Measurements from ENCODE around the gene SASH1.

SASH1 gene

DNA sequence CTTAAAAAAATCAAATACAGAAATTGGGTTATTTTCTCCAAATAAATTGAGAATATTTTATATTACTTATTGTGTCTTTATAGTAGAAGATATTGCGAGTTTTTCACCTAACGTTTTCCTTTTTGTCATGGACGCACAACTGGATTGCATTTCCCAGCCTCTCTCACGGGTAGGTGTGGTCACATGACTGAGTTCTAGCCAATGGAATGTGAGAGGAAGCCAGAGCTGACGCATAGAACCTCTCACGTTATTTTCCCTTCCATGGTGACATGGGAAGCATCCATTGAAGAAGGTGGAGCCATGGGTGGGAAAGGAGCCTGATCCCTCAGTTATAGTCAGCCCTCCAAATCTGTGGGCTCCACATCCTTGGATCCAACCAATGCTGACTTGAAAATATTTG is 248.2 kb downstream of the SASH1 start:
- ChIA-PET POLR2A (no interaction called here), CTCF (no interaction called here)

DNA sequence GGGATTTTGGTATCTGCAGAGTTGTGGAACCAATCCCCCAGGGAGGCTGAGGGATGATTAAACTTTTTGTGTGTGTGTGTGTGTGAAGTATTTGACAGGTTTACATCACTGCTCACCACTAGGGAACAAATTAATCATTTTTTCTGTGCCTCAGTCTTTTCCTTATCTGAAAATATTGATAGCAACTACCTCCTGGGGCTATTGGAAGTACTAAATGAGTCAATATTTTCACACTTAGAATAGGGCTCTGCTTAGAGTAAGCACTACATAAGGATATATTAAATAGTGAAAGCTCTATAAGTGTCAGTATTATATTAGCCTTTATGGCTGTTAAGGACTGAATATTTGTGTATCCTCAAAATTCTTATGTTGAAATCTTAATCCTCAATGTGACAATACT is 249.0 kb downstream of the SASH1 start:
- DNase-seq (ENCODE audit: extremely low spot score), result no peak
- POLR2A ChIA-PET, result no interaction called here
- TF ChIP-seq NFRKB (IDR thresholded peaks at IDR 0.05), result no peak
- no peak for TF ChIP-seq L3MBTL2 (conservative IDR thresholded peaks at IDR 0.05)
- TF ChIP-seq SUZ12 (IDR thresholded peaks at IDR 0.05), result no peak
- TF ChIP-seq FOXK2 (IDR thresholded peaks at IDR 0.05), result no peak
- TF ChIP-seq BHLHE40 (IDR thresholded peaks at IDR 0.05; ENCODE audit: borderline replicate concordance), result no peak
- TF ChIP-seq, protein P1, sequence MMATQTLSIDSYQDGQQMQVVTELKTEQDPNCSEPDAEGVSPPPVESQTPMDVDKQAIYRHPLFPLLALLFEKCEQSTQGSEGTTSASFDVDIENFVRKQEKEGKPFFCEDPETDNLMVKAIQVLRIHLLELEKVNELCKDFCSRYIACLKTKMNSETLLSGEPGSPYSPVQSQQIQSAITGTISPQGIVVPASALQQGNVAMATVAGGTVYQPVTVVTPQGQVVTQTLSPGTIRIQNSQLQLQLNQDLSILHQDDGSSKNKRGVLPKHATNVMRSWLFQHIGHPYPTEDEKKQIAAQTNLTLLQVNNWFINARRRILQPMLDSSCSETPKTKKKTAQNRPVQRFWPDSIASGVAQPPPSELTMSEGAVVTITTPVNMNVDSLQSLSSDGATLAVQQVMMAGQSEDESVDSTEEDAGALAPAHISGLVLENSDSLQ (IDR thresholded peaks at IDR 0.05), result no peak
- no peak for TF ChIP-seq ARNT (IDR thresholded peaks at IDR 0.05)
- no peak for TF ChIP-seq ELF4 (IDR thresholded peaks at IDR 0.05)
- TF ChIP-seq TARDBP (IDR thresholded peaks at IDR 0.05), result no peak
- no peak for TF ChIP-seq HDGF (IDR thresholded peaks at IDR 0.05; ENCODE audit: borderline replicate concordance)
- no peak for TF ChIP-seq FOXA1 (IDR thresholded peaks at IDR 0.05)
- TF ChIP-seq SP1 (IDR thresholded peaks at IDR 0.05), result no peak
- no peak for TF ChIP-seq FOXM1 (IDR thresholded peaks at IDR 0.05; ENCODE audit: borderline replicate concordance)
- no peak for TF ChIP-seq CTBP1 (IDR thresholded peaks at IDR 0.05; ENCODE audit: borderline replicate concordance)
- TF ChIP-seq ZNF384 (IDR thresholded peaks at IDR 0.05), result no peak
- TF ChIP-seq LEF1 (IDR thresholded peaks at IDR 0.05; ENCODE audit: borderline replicate concordance), result no peak
- CTCF ChIA-PET, result no interaction called here

More for the DNA sequence above, 248.2 kb downstream of the SASH1 start:
- DNase-seq (ENCODE audit: extremely low spot score), result no peak
- no peak for TF ChIP-seq ELF4 (IDR thresholded peaks at IDR 0.05)
- TF ChIP-seq TARDBP (IDR thresholded peaks at IDR 0.05), result no peak
- no peak for TF ChIP-seq FOXM1 (IDR thresholded peaks at IDR 0.05; ENCODE audit: borderline replicate concordance)
- no peak for TF ChIP-seq ARNT (IDR thresholded peaks at IDR 0.05)
- no peak for TF ChIP-seq HDGF (IDR thresholded peaks at IDR 0.05; ENCODE audit: borderline replicate concordance)
- TF ChIP-seq, protein P1 (IDR thresholded peaks at IDR 0.05), result no peak
- no peak for TF ChIP-seq SUZ12 (IDR thresholded peaks at IDR 0.05)
- TF ChIP-seq FOXA1 (IDR thresholded peaks at IDR 0.05), result no peak
- no peak for TF ChIP-seq NFRKB (IDR thresholded peaks at IDR 0.05)
- TF ChIP-seq CTBP1 (IDR thresholded peaks at IDR 0.05; ENCODE audit: borderline replicate concordance), result no peak
- no peak for TF ChIP-seq BHLHE40 (IDR thresholded peaks at IDR 0.05; ENCODE audit: borderline replicate concordance)
- TF ChIP-seq LEF1 (IDR thresholded peaks at IDR 0.05; ENCODE audit: borderline replicate concordance), result no peak
- no peak for TF ChIP-seq FOXK2 (IDR thresholded peaks at IDR 0.05)
- no peak for TF ChIP-seq ZNF384 (IDR thresholded peaks at IDR 0.05)
- TF ChIP-seq SP1 (IDR thresholded peaks at IDR 0.05), result no peak
- no peak for TF ChIP-seq L3MBTL2 (conservative IDR thresholded peaks at IDR 0.05)

DNA sequence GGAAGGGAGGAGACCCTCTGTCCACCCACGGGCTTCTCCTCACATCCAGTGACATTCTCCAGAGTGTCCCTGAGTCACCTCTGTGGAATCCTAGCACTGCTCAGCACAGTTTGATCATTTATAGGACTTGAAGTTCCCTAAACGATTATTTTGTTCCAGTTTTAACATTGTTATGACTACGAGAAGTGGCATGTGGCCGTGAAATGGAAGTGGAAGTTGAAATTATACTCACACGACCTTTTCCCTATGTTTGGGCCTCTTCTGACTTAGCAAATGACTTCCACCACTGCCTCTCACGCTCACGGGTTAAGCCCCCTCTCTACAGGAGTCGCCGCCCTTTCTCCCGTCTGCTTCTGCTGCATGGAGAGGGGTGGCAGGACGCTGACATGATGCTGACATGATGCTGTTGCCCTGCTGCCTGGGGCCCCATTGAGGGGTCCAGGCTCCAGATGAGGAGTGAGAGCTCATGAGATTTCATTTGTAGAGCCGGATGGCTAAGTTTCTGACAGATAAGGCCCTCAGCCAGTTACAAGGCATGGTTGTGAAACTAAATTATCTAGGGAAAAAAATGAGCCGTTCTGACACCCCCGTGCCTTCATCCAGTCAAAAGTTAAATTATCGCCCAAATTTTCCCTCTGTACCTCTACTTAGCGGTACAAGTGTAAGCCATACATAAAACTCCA is 250.6 kb downstream of the SASH1 start:
- CTCF ChIA-PET, result no interaction called here
- no peak for TF ChIP-seq NFRKB (IDR thresholded peaks at IDR 0.05)
- no peak for TF ChIP-seq ARNT (IDR thresholded peaks at IDR 0.05)
- TF ChIP-seq SUZ12 (IDR thresholded peaks at IDR 0.05), result no peak
- TF ChIP-seq HDGF (IDR thresholded peaks at IDR 0.05; ENCODE audit: borderline replicate concordance), result no peak
- TF ChIP-seq FOXA1 (IDR thresholded peaks at IDR 0.05), result no peak
- TF ChIP-seq ZNF384 (IDR thresholded peaks at IDR 0.05), result no peak
- no peak for TF ChIP-seq ELF4 (IDR thresholded peaks at IDR 0.05)
- TF ChIP-seq, protein P1 (IDR thresholded peaks at IDR 0.05), result no peak
- TF ChIP-seq FOXM1 (IDR thresholded peaks at IDR 0.05; ENCODE audit: borderline replicate concordance), result no peak
- TF ChIP-seq FOXK2 (IDR thresholded peaks at IDR 0.05), result no peak
- TF ChIP-seq SP1 (IDR thresholded peaks at IDR 0.05), result no peak
- no peak for DNase-seq (ENCODE audit: extremely low spot score)
- POLR2A ChIA-PET, result no interaction called here

DNA sequence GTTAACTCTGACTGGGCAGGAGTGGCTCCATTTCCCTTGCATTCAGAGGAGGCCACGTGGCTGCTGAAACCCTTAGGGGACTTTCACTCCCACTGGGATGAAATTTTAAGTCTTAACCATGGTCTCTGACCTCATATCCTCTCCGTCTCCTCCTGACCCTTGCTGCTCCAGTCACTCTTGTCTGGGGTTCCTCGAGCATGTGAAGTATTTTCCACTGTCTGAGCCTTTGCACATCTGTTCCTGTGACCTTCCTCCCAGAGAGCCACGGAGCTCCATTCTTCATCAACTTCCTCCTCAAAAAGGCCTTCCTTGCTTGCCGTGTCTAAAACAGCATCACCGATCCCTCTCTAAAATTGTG is 251.2 kb downstream of the SASH1 start:
- ChIA-PET CTCF (no interaction called here), POLR2A (no interaction called here)
- TF ChIP-seq ELF4 (IDR thresholded peaks at IDR 0.05), result no peak
- TF ChIP-seq HDGF (IDR thresholded peaks at IDR 0.05; ENCODE audit: borderline replicate concordance), result no peak
- TF ChIP-seq SUZ12 (IDR thresholded peaks at IDR 0.05), result no peak
- TF ChIP-seq, protein P1 (IDR thresholded peaks at IDR 0.05), result no peak
- TF ChIP-seq LEF1 (IDR thresholded peaks at IDR 0.05; ENCODE audit: borderline replicate concordance), result no peak
- TF ChIP-seq ZNF384 (IDR thresholded peaks at IDR 0.05), result no peak
- TF ChIP-seq CTBP1 (IDR thresholded peaks at IDR 0.05; ENCODE audit: borderline replicate concordance), result no peak
- TF ChIP-seq BHLHE40 (IDR thresholded peaks at IDR 0.05; ENCODE audit: borderline replicate concordance), result no peak
- TF ChIP-seq FOXA1 (IDR thresholded peaks at IDR 0.05), result no peak
- no peak for TF ChIP-seq FOXM1 (IDR thresholded peaks at IDR 0.05; ENCODE audit: borderline replicate concordance)
- no peak for TF ChIP-seq TARDBP (IDR thresholded peaks at IDR 0.05)
- no peak for TF ChIP-seq SP1 (IDR thresholded peaks at IDR 0.05)
- no peak for TF ChIP-seq FOXK2 (IDR thresholded peaks at IDR 0.05)
- TF ChIP-seq ARNT (IDR thresholded peaks at IDR 0.05), result no peak
- no peak for TF ChIP-seq NFRKB (IDR thresholded peaks at IDR 0.05)
- TF ChIP-seq L3MBTL2 (conservative IDR thresholded peaks at IDR 0.05), result no peak
- no peak for DNase-seq (ENCODE audit: extremely low spot score)

DNA sequence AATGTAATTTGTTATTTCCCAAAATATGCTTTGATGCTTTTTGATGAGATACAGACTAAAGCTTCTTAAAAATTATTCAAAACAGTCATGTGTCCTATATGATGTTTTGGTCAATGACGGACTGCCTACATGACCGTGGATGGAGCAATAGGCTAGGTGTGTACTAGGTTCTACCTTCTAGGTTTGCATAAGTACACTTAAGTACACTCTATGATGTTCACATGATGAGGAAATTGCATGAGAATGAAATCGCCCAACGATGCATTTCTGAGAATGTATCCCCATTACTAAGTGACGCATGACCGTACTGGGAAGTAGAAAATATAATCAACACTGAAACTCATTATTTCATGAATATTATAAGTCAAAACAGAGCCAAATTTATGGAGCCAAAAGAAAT is 252.9 kb downstream of the SASH1 start:
- POLR2A ChIA-PET, result no interaction called here
- no peak for DNase-seq (ENCODE audit: extremely low spot score)
- CTCF ChIA-PET, result interaction anchor here (1.3 kb wide), 1 partner anchor 17 kb away, joined by 3 read pairs; no protein-coding TSS in a partner anchor
- TF ChIP-seq FOXM1 (IDR thresholded peaks at IDR 0.05; ENCODE audit: borderline replicate concordance) (no peak), SUZ12 (IDR thresholded peaks at IDR 0.05) (no peak), FOXA1 (IDR thresholded peaks at IDR 0.05) (no peak), SP1 (IDR thresholded peaks at IDR 0.05) (no peak), ELF4 (IDR thresholded peaks at IDR 0.05) (no peak), HDGF (IDR thresholded peaks at IDR 0.05; ENCODE audit: borderline replicate concordance) (no peak), L3MBTL2 (conservative IDR thresholded peaks at IDR 0.05) (no peak), BHLHE40 (IDR thresholded peaks at IDR 0.05; ENCODE audit: borderline replicate concordance) (no peak), ZNF384 (IDR thresholded peaks at IDR 0.05) (no peak), NFRKB (IDR thresholded peaks at IDR 0.05) (no peak)
